Activated CD4-positive, alpha-beta T cell treated with anti-CD3 and anti-CD28 coated beads for 4 hours (primary cell): ENCODE measurements around the gene SYCE3.
"Not testable (repeated sequence)": the region's sequence is repeated elsewhere in the genome, so short reads cannot be mapped to it uniquely, and the experiment has no call there.

ENCODE experiments used
- DNase-seq, 2 donors: peaks; one replicate each; pipeline ENCODE4 v3.0.0-alpha.2; 2020

SYCE3 gene

GRCh38 chr22:50547263-50547985, 15.3 kb downstream of the SYCE3 start:
- DNase-seq: no peak

GRCh38 chr22:50546326-50547262, 16.1 kb downstream of the SYCE3 start:
- DNase-seq: no peak

- no peak for DNase-seq
These were observed 17.0 kb downstream of the SYCE3 start, which contains the start of gene KLHDC7B for GRCh38 chr22:50545522-50546325. Gene KLHDC7B (plus strand): TSS chr22:50545899. CDS start chr22:50546244, 345 bp downstream.

GRCh38 chr22:50544746-50545253, 17.9 kb downstream of the SYCE3 start:
- no peak for DNase-seq

GRCh38 chr22:50544078-50544745, 18.5 kb downstream of the SYCE3 start:
- peak; percentile 83 to 86 for DNase-seq

- no peak for DNase-seq
These were observed 20.2 kb downstream of the SYCE3 start for GRCh38 chr22:50542416-50542927.

GRCh38 chr22:50541667-50542026, 21.1 kb downstream of the SYCE3 start:
- DNase-seq: not testable (repeated sequence)

GRCh38 chr22:50540381-50540780, 22.3 kb downstream of the SYCE3 start:
- no peak for DNase-seq

- DNase-seq: no peak
These were observed 25.0 kb downstream of the SYCE3 start for GRCh38 chr22:50537765-50538164.

- DNase-seq: no peak
These were observed 26.5 kb downstream of the SYCE3 start for GRCh38 chr22:50536226-50536625.

GRCh38 chr22:50535113-50535512, 27.6 kb downstream of the SYCE3 start:
- no peak for DNase-seq

GRCh38 chr22:50533856-50534711, 28.6 kb downstream of the SYCE3 start:
- DNase-seq: not testable (repeated sequence)

- no peak for DNase-seq
These were observed 29.6 kb downstream of the SYCE3 start for GRCh38 chr22:50532824-50533796.

- DNase-seq: no peak
These were observed 30.6 kb downstream of the SYCE3 start for GRCh38 chr22:50531962-50532674.

- DNase-seq: peak; percentile 62 to 82
These were observed 31.2 kb downstream of the SYCE3 start for GRCh38 chr22:50531546-50531961.

GRCh38 chr22:50530877-50531545, 31.7 kb downstream of the SYCE3 start:
- DNase-seq: peak; percentile 74 to 86

- DNase-seq: no peak
These were observed 32.2 kb downstream of the SYCE3 start for GRCh38 chr22:50530580-50530876.

- DNase-seq: peak; percentile 61 to 78
These were observed 32.7 kb downstream of the SYCE3 start, which contains the start of gene TYMP for GRCh38 chr22:50529897-50530579. Gene TYMP (minus strand): TSS chr22:50530012. CDS start chr22:50529709, 303 bp downstream.
